HG03521 (cell line): ENCODE data around the gene HNRNPLL.

Source experiments
- ATAC-seq: cut with Tn5 transposase; IDR thresholded peaks from one replicate; pipeline ENCODE4 v1.9.1; 2021; ENCODE audit warnings: mild to moderate bottlenecking, moderate library complexity; ENCODE audit not compliant: unreplicated experiment

HNRNPLL gene

GRCh38 chr2:38533757-38534545, 68.8 kb downstream of the HNRNPLL start:
- no peak for ATAC-seq

- peak; percentile 97 for ATAC-seq
These were observed 69.5 kb downstream of the HNRNPLL start for GRCh38 chr2:38533180-38533579.

- no peak for ATAC-seq
These were observed 70.4 kb downstream of the HNRNPLL start for GRCh38 chr2:38532366-38532765.

- ATAC-seq, result no peak
These were observed 73.5 kb downstream of the HNRNPLL start for GRCh38 chr2:38529208-38529607.

GRCh38 chr2:38528534-38528933, 74.2 kb downstream of the HNRNPLL start:
- no peak for ATAC-seq

- ATAC-seq, result no peak
These were observed 74.7 kb downstream of the HNRNPLL start for GRCh38 chr2:38528008-38528442.

GRCh38 chr2:38527338-38528007, 75.3 kb downstream of the HNRNPLL start:
- ATAC-seq, result no peak

GRCh38 chr2:38526195-38526594, 76.5 kb downstream of the HNRNPLL start:
- no peak for ATAC-seq

GRCh38 chr2:38524580-38524979, 78.1 kb downstream of the HNRNPLL start:
- ATAC-seq, result no peak

- no peak for ATAC-seq
These were observed 78.8 kb downstream of the HNRNPLL start for GRCh38 chr2:38523728-38524437.

GRCh38 chr2:38522754-38523349, 79.9 kb downstream of the HNRNPLL start:
- ATAC-seq, result no peak

- ATAC-seq, result no peak
These were observed 80.9 kb downstream of the HNRNPLL start for GRCh38 chr2:38521835-38522234.

- ATAC-seq, result no peak
These were observed 85.4 kb downstream of the HNRNPLL start for GRCh38 chr2:38517284-38517683.

GRCh38 chr2:38516526-38516925, 86.2 kb downstream of the HNRNPLL start:
- no peak for ATAC-seq

GRCh38 chr2:38516122-38516521, 86.6 kb downstream of the HNRNPLL start:
- no peak for ATAC-seq

- no peak for ATAC-seq
These were observed 87.3 kb downstream of the HNRNPLL start for GRCh38 chr2:38515155-38516074.

GRCh38 chr2:38514603-38515154, 88.0 kb downstream of the HNRNPLL start:
- no peak for ATAC-seq

GRCh38 chr2:38512211-38512610, 90.5 kb downstream of the HNRNPLL start:
- no peak for ATAC-seq
